SU-DHL-6 (cell line): Measurements from ENCODE around the gene SLC17A5.

Experiments used
- H2AFZ ChIP-seq: fragments of 200-600 bp; sonication (generic); 2 replicates; pipeline ENCODE4 v1.6.1; 2014; ENCODE audit warnings: low read depth, mild to moderate bottlenecking, moderate library complexity, mixed read lengths, antibody characterized with exemption, low read length; ENCODE audit not compliant: severe bottlenecking
- H3F3A ChIP-seq: fragments of 200-600 bp; shearing (Covaris generic); 2 replicates; pipeline ENCODE4 v1.6.0; 2016; ENCODE audit warnings: antibody characterized with exemption, mild to moderate bottlenecking; ENCODE audit not compliant: insufficient read depth
- H3K27ac ChIP-seq: fragments of 200-600 bp; sonication (generic); 2 replicates; pipeline ENCODE4 v1.5.1; 2016; ENCODE audit warnings: low read depth, mild to moderate bottlenecking, low read length, moderate library complexity, mixed read lengths
- H3K27me3 ChIP-seq: fragments of 200-600 bp; sonication (generic), shearing (Covaris generic); 2 replicates; pipeline ENCODE4 v1.6.0; 2014; ENCODE audit warnings: mild to moderate bottlenecking, low read length
- H3K36me3 ChIP-seq: fragments of 200-600 bp; sonication (generic); 2 replicates; pipeline ENCODE4 v1.6.1; 2014; ENCODE audit warnings: mild to moderate bottlenecking, low read length, mixed read lengths
- H3K4me2 ChIP-seq: fragments of 300-600, 200-600 bp; shearing (Covaris generic), sonication (generic); 2 replicates; pipeline ENCODE4 v1.6.0; 2014; ENCODE audit warnings: low read length, low read depth, mild to moderate bottlenecking; ENCODE audit not compliant: poor library complexity, severe bottlenecking
- H3K4me3 ChIP-seq: fragments of 200-600 bp; sonication (generic); 2 replicates; pipeline ENCODE4 v1.5.1; 2014; ENCODE audit warnings: antibody characterized with exemption, low read length, mild to moderate bottlenecking, mixed read lengths; ENCODE audit not compliant: insufficient read depth, poor library complexity, severe bottlenecking
- H3K79me2 ChIP-seq: fragments of 200-600 bp; sonication (generic); 2 replicates; pipeline ENCODE4 v1.6.1; 2014; ENCODE audit warnings: mild to moderate bottlenecking, low read length, moderate library complexity; ENCODE audit not compliant: insufficient read depth
- H3K9ac ChIP-seq: fragments of 200-600 bp; sonication (generic); 2 replicates; pipeline ENCODE4 v1.7.0; 2014; ENCODE audit warnings: mild to moderate bottlenecking, low read length
- H3K9me2 ChIP-seq: fragments of 200-600 bp; sonication (generic); replicated peaks from 2 replicates; pipeline ENCODE4 v1.6.1; 2014; ENCODE audit warnings: low read length; ENCODE audit not compliant: insufficient read depth
- H3K9me3 ChIP-seq: fragments of 200-600 bp; sonication (generic); 2 replicates; pipeline ENCODE4 v1.6.1; 2014; ENCODE audit warnings: low read length, mixed read lengths; ENCODE audit not compliant: insufficient read depth
- H4K20me1 ChIP-seq: fragments of 200-600 bp; sonication (generic); 2 replicates; pipeline ENCODE4 v1.6.1; 2014; ENCODE audit warnings: low read depth, mild to moderate bottlenecking, antibody characterized with exemption, low read length, moderate library complexity, mixed read lengths
- EZH2phosphoT487 ChIP-seq: fragments of 200-600 bp; sonication (generic), shearing (Covaris generic); conservative IDR thresholded peaks from 2 replicates; pipeline ENCODE4 v1.6.1; 2018; ENCODE audit warnings: mild to moderate bottlenecking, antibody characterized with exemption, low read length, moderate library complexity, mixed read lengths
- TF ChIP-seq, protein P1 (sequence below): fragments of 200-600 bp; sonication (generic); IDR thresholded peaks from one replicate; pipeline ENCODE4 v1.5.1; 2017; ENCODE audit warnings: antibody characterized with exemption, mild to moderate bottlenecking, low read length, moderate library complexity; ENCODE audit not compliant: insufficient read depth, poor library complexity, severe bottlenecking

The SLC17A5 gene

DNA sequence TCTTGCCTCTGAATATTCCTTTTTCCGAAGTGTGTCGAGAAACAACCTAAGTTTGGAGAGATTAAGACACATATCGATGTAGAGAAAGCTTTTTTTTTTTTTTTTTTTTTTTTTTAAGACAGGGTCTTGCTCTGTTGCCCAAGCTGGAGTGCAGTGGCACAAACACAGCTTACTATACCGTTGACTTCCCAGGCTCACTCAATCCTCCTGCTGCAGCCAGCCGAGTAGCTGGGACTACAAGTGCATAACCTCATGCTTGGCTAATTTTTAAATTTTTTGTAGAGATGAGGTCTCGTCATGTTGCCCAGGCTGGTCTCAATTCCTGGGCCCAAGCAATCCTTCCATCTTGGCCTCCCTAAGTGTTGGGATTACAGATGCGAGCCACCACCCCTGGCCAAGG, 21.4 kb downstream of the SLC17A5 start:
- Histone ChIP-seq H3K9ac (no peak overlapping the region), H3K27me3 (no peaks in the 10 kb centered on the region), H3F3A (peaks cover 4% of the 10 kb centered on the region; the same call in 1 of the 2 replicates), H3K4me2 (no peak overlapping the region), H2AFZ (no peak overlapping the region), H3K9me2 (no peaks in the 10 kb centered on the region), H3K4me3 (no peak overlapping the region), H3K79me2 (no peaks in the 10 kb centered on the region), H4K20me1 (no peaks in the 10 kb centered on the region), H3K9me3 (no peaks in the 10 kb centered on the region), H3K36me3 (peaks cover 10% of the 10 kb centered on the region; the same call in 1 of the 2 replicates), H3K27ac (no peak overlapping the region)
- TF ChIP-seq, protein P1, sequence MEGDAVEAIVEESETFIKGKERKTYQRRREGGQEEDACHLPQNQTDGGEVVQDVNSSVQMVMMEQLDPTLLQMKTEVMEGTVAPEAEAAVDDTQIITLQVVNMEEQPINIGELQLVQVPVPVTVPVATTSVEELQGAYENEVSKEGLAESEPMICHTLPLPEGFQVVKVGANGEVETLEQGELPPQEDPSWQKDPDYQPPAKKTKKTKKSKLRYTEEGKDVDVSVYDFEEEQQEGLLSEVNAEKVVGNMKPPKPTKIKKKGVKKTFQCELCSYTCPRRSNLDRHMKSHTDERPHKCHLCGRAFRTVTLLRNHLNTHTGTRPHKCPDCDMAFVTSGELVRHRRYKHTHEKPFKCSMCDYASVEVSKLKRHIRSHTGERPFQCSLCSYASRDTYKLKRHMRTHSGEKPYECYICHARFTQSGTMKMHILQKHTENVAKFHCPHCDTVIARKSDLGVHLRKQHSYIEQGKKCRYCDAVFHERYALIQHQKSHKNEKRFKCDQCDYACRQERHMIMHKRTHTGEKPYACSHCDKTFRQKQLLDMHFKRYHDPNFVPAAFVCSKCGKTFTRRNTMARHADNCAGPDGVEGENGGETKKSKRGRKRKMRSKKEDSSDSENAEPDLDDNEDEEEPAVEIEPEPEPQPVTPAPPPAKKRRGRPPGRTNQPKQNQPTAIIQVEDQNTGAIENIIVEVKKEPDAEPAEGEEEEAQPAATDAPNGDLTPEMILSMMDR: no peak
- TF ChIP-seq EZH2phosphoT487: no peak

DNA sequence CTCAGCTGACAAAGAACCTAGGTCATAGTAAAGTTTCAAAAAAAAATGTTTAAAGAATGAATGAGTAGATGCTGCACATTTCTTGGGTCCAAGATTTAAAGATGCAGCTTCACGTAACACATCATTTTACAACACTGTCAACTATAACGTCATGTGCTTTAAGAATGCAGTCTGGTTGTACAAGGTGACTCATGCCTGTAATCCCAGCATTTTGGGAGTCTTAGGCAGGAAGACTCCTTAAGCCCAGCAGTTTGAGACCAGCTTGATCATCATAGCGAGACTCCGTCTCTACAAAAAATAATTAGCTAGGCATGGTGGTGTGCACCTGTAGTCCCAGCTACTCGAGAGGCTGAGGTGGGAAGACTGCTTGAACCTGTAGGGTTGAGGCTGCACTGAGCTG, 21.9 kb downstream of the SLC17A5 start:
- Histone ChIP-seq H3K79me2 (no peaks in the 10 kb centered on the region), H3K9me3 (no peaks in the 10 kb centered on the region), H3K4me2 (no peak overlapping the region), H3K27me3 (no peaks in the 10 kb centered on the region), H3K9me2 (no peaks in the 10 kb centered on the region), H3K27ac (no peak overlapping the region), H4K20me1 (no peaks in the 10 kb centered on the region), H3K4me3 (no peak overlapping the region), H2AFZ (no peak overlapping the region), H3K36me3 (peaks cover 10% of the 10 kb centered on the region; the same call in 1 of the 2 replicates), H3F3A (peaks cover 4% of the 10 kb centered on the region; the same call in 1 of the 2 replicates), H3K9ac (no peak overlapping the region)
- TF ChIP-seq, protein P1: no peak
- no peak for TF ChIP-seq EZH2phosphoT487

GRCh38 chr6:73630401-73630800, 23.4 kb downstream of the SLC17A5 start:
- no peaks in the 10 kb centered on the region for H4K20me1 ChIP-seq
- no peak overlapping the region for H3K4me3 ChIP-seq
- H3F3A ChIP-seq: peaks cover 4% of the 10 kb centered on the region; the same call in 1 of the 2 replicates
- H3K4me2 ChIP-seq: no peak overlapping the region
- H3K79me2 ChIP-seq: no peaks in the 10 kb centered on the region
- peaks cover 9% of the 10 kb centered on the region; the same call in 1 of the 2 replicates for H3K36me3 ChIP-seq
- no peaks in the 10 kb centered on the region for H3K27me3 ChIP-seq
- H3K9me3 ChIP-seq: no peaks in the 10 kb centered on the region
- H3K27ac ChIP-seq: no peak overlapping the region
- no peak overlapping the region for H3K9ac ChIP-seq
- no peak for TF ChIP-seq EZH2phosphoT487
- TF ChIP-seq, protein P1: no peak
- no peaks in the 10 kb centered on the region for H3K9me2 ChIP-seq
- no peak overlapping the region for H2AFZ ChIP-seq
